ENCODE measurements around the gene MBOAT7. TPM values are rescaled to one million over a fixed set of nuclear protein-coding genes. Genes with fewer than 3 reads are reported as not detected.

The MBOAT7 gene
- total and polyA plus RNA-seq, 2 of the 4 experiments (the other 2 are of a cell fraction): 11.3 to 121 TPM

- in situ Hi-C loops (cut with MboI; ENCODE audit: low sequenced_read_pairs): loop anchor here (25.0 kb wide), 1 partner anchor 1514 kb away; the partner anchor contains the start of gene U2AF2
- Histone ChIP-seq H3K4me3 (ENCODE audit: insufficient read depth, low read depth, low read length) (no peak overlapping the region), H3K23ac (ENCODE audit: low read depth, low read length) (no peak overlapping the region), H3K4me1 (ENCODE audit: control insufficient read depth, insufficient read depth, low read length) (no peaks in the 10 kb centered on the region), H3K9me1 (ENCODE audit: insufficient read depth, low read length) (no peaks in the 10 kb centered on the region), H4K91ac (ENCODE audit: insufficient read depth, low read depth, low read length) (no peak overlapping the region), H2BK15ac (ENCODE audit: low read depth, low read length) (no peak overlapping the region), H3K27ac (ENCODE audit: insufficient read depth, low read length) (no peak overlapping the region), H3K9ac (ENCODE audit: low read depth, low read length) (no peak overlapping the region), H3K36me3 (ENCODE audit: control insufficient read depth, insufficient read depth, low read length) (peaks cover 88% of the 10 kb centered on the region), H2BK120ac (ENCODE audit: low read depth, low read length) (no peak overlapping the region), H2BK5ac (ENCODE audit: low read depth, low read length, poor library complexity, severe bottlenecking) (no peak overlapping the region), H4K8ac (ENCODE audit: low read depth in 2 of 2, low read length in 2 of 2) (no peak overlapping the region), H3K4me2 (ENCODE audit: low read depth, low read length) (no peak overlapping the region), H2AK5ac (ENCODE audit: low read depth, low read length) (no peak overlapping the region), H3K14ac (replicated peaks; ENCODE audit: low read depth, low read length) (no peak overlapping the region), H2BK20ac (ENCODE audit: low read depth, low read length) (no peak overlapping the region), H2AK9ac (replicated peaks; ENCODE audit: low read depth, low read length, poor library complexity) (no peak overlapping the region), H3K79me1 (ENCODE audit: low read depth in 1 of 2, low read length in 2 of 2) (peaks cover 16 to 21% of the 10 kb centered on the region in 2 experiments), H3K9me3 (ENCODE audit: control insufficient read depth, insufficient read depth, low read length) (no peaks in the 10 kb centered on the region), H3K4ac (ENCODE audit: low read depth, low read length) (no peak overlapping the region), H4K5ac (ENCODE audit: low read depth, low read length) (no peak overlapping the region), H4K20me1 (ENCODE audit: insufficient read depth, low read length) (peaks cover 12% of the 10 kb centered on the region), H3K56ac (ENCODE audit: extremely low read depth, insufficient read depth, low read length) (no peak overlapping the region), H2AFZ (replicated peaks; ENCODE audit: low read length, poor library complexity) (no peak overlapping the region), H3K27me3 (ENCODE audit: control insufficient read depth, insufficient read depth, low read length) (no peaks in the 10 kb centered on the region), H3K18ac (ENCODE audit: low read depth, low read length) (no peak overlapping the region)
- TF ChIP-seq NFE2L2 (IDR thresholded peaks at IDR 0.05; ENCODE audit: low read depth, low read length) (no peak), USF2 (IDR thresholded peaks at IDR 0.05; ENCODE audit: low read depth, low read length) (no peak)
- ChIA-PET CTCF (no interaction called here), POLR2A (ENCODE audit: unreplicated experiment) (no interaction called here)
- 70% methylated on average over 2 of the region's 19 CpGs; no CpG with 5 or more reads in 1 of the 2 experiments for WGBS, 2 experiments (ENCODE audit: extremely low coverage in 2 of 2, insufficient read length in 1 of 2)
- dilution Hi-C loops (cut with HindIII; ENCODE audit: low sequenced_read_pairs, unreplicated experiment): no loop called here
- intact Hi-C loops (cut with micrococcal nuclease): no loop called here
- ATAC-seq (ENCODE audit: low read depth) (no peak), DNase-seq (no peak)
- BruUV-seq (replicated peaks): no TSS peak
Observed at GRCh38 chr19:54148158-54148557, 41.2 kb downstream of the MBOAT7 start.

Measured in IMR-90 (cell line).